ENCODE measurements around the gene C19orf44. TPM values are rescaled to one million over a fixed set of nuclear protein-coding genes. Genes with fewer than 3 reads are reported as not detected.
A peak's percentile ranks its signal among the peaks of the same experiment; 100 is the strongest.
"Not testable (repeated sequence)": the region's sequence is repeated elsewhere in the genome, so short reads cannot be mapped to it uniquely, and the experiment has no call there.

The C19orf44 gene
- total RNA-seq, 1 donor from 2014 or later, result 3.2 TPM

DNA sequence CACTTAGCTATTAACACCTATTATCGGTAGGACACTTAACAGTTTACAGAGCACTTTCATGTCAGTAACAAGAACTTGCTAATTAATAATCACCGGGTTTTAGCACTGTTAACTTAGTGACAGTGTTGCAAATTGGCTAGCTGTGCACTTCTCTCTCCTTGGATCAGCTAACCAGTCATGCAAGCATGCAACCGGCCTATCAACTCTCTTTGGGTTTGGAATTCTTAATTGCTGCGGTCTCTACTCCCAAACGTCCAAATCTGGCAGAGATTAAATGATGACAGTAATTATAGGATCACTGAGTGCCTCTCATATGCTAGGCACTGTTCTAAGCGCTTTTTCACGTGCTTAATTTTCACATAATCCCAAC lies 25.7 kb upstream of the C19orf44 start:
- H3K27me3 Mint-ChIP-seq (ENCODE audit: low read depth), result no peaks in the 10 kb centered on the region
- no peak overlapping the region for H3K27ac Mint-ChIP-seq (ENCODE audit: unreplicated experiment)

DNA sequence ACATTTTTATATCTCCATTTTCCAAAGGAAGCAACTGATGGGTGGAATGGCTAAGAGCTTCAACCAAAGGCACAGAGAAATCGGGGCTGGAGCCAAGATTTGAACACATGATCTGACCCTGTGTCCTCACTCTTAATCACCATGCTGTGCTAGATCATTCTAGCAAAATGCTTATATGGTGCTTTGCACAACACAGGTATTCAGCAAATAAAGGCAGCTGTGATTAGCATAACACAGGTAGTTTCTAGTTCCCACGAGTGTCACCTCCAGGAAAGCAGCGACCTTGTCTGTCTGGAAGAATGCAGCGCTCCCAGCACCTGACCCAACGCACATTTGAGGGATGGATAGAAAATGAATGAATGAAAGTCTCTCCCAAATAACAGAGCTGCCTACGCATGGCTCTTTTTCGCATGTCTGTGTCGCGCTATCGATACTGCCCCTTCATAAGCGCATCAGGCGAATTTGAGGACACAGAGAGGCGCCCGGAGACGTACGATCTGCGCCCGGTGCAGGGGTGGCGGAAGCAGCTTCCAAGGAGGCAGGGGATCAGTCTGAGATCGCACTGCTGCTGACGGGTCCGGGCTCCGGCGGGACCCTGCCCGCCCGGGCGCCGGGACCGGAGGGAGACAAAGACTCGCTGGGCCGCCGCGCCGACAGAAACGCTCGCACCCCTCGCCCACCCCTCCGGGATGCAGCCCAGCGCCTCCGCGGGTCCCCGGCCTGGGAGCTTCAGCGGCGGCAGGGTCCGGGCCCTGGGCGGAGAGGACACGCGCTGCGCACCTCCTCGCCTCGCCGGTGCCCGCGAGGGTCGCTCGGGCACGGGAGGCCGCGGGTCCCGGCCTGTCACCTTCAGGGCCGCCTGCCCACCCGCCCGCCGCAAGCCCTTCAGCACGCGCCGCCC lies 25.0 kb upstream of the C19orf44 start:
- H3K36me3 Mint-ChIP-seq (ENCODE audit: low read depth), result no peaks in the 10 kb centered on the region

More for the DNA sequence above, 25.7 kb upstream of the C19orf44 start:
- Mint-ChIP-seq H3K36me3 (ENCODE audit: low read depth) (no peaks in the 10 kb centered on the region), H3K4me1 (ENCODE audit: low read depth) (peaks cover 47% of the 10 kb centered on the region), H3K9me3 (ENCODE audit: low read depth) (no peaks in the 10 kb centered on the region), H3K4me3 (ENCODE audit: unreplicated experiment) (peak overlapping the region; percentile 84)
- TF ChIP-seq, protein P1, sequence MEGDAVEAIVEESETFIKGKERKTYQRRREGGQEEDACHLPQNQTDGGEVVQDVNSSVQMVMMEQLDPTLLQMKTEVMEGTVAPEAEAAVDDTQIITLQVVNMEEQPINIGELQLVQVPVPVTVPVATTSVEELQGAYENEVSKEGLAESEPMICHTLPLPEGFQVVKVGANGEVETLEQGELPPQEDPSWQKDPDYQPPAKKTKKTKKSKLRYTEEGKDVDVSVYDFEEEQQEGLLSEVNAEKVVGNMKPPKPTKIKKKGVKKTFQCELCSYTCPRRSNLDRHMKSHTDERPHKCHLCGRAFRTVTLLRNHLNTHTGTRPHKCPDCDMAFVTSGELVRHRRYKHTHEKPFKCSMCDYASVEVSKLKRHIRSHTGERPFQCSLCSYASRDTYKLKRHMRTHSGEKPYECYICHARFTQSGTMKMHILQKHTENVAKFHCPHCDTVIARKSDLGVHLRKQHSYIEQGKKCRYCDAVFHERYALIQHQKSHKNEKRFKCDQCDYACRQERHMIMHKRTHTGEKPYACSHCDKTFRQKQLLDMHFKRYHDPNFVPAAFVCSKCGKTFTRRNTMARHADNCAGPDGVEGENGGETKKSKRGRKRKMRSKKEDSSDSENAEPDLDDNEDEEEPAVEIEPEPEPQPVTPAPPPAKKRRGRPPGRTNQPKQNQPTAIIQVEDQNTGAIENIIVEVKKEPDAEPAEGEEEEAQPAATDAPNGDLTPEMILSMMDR (IDR thresholded peaks at IDR 0.05), result no peak
- no peak for DNase-seq (ENCODE audit: low spot score)

DNA sequence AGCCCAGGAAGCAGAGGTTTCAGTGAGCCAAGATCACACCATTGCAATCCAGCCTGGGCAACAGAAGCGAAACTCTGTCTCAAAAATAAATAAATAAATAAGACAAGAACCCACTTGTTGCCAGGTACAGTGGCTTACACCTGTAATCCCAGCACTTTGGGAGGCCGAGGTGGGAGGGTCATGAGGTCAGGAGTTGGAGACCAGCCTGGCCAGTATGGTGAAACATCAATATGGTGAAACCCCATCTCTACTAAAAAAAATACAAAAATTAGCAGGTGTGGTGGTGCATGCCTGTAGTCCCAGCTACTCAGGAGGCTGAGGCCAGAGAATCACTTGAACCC lies 23.7 kb upstream of the C19orf44 start:
- Mint-ChIP-seq H3K27ac (ENCODE audit: unreplicated experiment) (peak overlapping the region; percentile 74), H3K4me3 (ENCODE audit: unreplicated experiment) (peak overlapping the region; percentile 73), H3K4me1 (ENCODE audit: low read depth) (peaks cover 41% of the 10 kb centered on the region)
- H3K36me3 Mint-ChIP-seq (ENCODE audit: low read depth); DNase-seq (ENCODE audit: low spot score); H3K27me3 Mint-ChIP-seq (ENCODE audit: low read depth); H3K9me3 Mint-ChIP-seq (ENCODE audit: low read depth): not testable (repeated sequence)

More for the DNA sequence above, 25.0 kb upstream of the C19orf44 start:
- H3K27ac Mint-ChIP-seq (ENCODE audit: unreplicated experiment), result peak overlapping the region; percentile 89
- H3K4me3 Mint-ChIP-seq (ENCODE audit: unreplicated experiment), result peak overlapping the region; percentile 84
- peaks cover 46% of the 10 kb centered on the region for H3K4me1 Mint-ChIP-seq (ENCODE audit: low read depth)
- TF ChIP-seq, protein P1 (IDR thresholded peaks at IDR 0.05), result no peak
- no peaks in the 10 kb centered on the region for H3K9me3 Mint-ChIP-seq (ENCODE audit: low read depth)
- no peak for DNase-seq (ENCODE audit: low spot score)
- no peaks in the 10 kb centered on the region for H3K27me3 Mint-ChIP-seq (ENCODE audit: low read depth)

DNA sequence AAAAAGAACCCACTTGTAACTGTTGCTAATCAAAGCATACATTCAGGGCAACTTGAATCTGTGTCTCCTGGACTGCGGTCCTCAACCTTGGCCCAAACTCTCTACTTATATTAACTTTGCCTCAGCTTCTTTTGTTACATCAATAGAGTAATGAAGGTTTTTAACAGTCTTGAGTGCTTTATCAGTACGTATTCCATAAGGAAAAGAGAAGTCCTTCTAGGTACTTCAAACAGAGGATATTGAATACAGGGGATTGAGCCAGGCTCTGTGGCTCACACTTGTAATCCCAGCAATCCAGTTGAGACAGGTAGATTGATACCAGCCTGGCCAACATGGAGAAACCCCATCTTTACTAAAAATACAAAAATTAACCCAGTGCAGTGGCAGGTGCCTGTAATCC lies 23.2 kb upstream of the C19orf44 start:
- TF ChIP-seq, protein P1 (IDR thresholded peaks at IDR 0.05), result no peak
- Mint-ChIP-seq H3K9me3 (ENCODE audit: low read depth) (no peaks in the 10 kb centered on the region), H3K36me3 (ENCODE audit: low read depth) (no peaks in the 10 kb centered on the region), H3K4me3 (ENCODE audit: unreplicated experiment) (no peak overlapping the region), H3K27ac (ENCODE audit: unreplicated experiment) (no peak overlapping the region), H3K4me1 (ENCODE audit: low read depth) (peaks cover 36% of the 10 kb centered on the region), H3K27me3 (ENCODE audit: low read depth) (no peaks in the 10 kb centered on the region)
- no peak for DNase-seq (ENCODE audit: low spot score)

DNA sequence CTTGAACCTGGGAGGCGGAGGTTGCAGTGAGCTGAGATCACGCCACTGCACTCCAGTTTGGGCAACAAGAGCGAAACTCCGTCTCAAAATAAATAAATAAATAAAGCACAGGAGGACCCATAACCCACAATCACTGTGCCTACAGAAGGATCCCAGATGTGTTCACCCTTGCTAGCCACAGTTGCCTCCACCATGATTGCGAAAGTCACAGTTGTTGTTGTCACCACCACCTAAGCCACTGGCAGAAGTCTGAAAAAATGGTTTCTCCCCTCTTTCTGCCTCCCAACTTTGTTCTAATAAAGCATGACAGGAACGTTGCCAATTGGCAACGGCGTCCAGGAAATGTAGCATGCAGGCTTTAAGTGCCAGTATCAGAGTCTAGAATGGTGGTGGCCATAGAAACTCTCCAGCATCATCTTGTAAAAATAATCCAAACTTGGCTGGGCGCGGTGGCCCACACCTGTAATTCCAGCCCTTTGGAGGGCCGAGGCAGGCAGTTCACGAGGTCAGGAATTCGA lies 22.3 kb upstream of the C19orf44 start:
- Mint-ChIP-seq H3K4me1 (ENCODE audit: low read depth) (peaks cover 29% of the 10 kb centered on the region), H3K9me3 (ENCODE audit: low read depth) (no peaks in the 10 kb centered on the region), H3K27me3 (ENCODE audit: low read depth) (no peaks in the 10 kb centered on the region), H3K27ac (ENCODE audit: unreplicated experiment) (no peak overlapping the region), H3K36me3 (ENCODE audit: low read depth) (no peaks in the 10 kb centered on the region), H3K4me3 (ENCODE audit: unreplicated experiment) (no peak overlapping the region)
- TF ChIP-seq, protein P1 (IDR thresholded peaks at IDR 0.05), result no peak
- no peak for DNase-seq (ENCODE audit: low spot score)
